Mesendoderm (in vitro differentiated cells): Measurements from ENCODE around the gene PACSIN2.

Experiments used
- DNase-seq: peaks from one replicate; pipeline ENCODE4 v3.0.0; 2013
- H2AK5ac ChIP-seq: 2 replicates; pipeline ENCODE4 v1.6.1; 2013; ENCODE audit warnings: low read length, inconsistent platforms
- H2BK120ac ChIP-seq: 2 replicates; pipeline ENCODE4 v1.6.1; 2013; ENCODE audit warnings: low read depth, mild to moderate bottlenecking, low read length, moderate library complexity, mixed read lengths
- H2BK15ac ChIP-seq: replicated peaks from 2 replicates; pipeline ENCODE4 v1.6.1; 2013; ENCODE audit warnings: low read depth, mild to moderate bottlenecking, moderate library complexity
- H2BK5ac ChIP-seq: 2 replicates; pipeline ENCODE4 v1.6.1; 2013; ENCODE audit warnings: low read length, inconsistent platforms
- H3K18ac ChIP-seq: 2 replicates; pipeline ENCODE4 v1.6.1; 2013; ENCODE audit warnings: mild to moderate bottlenecking, low read length, mixed read lengths
- H3K23ac ChIP-seq: one replicate; pipeline ENCODE4 v1.6.1; 2013; ENCODE audit warnings: low read length
- H3K27ac ChIP-seq: 2 replicates; pipeline ENCODE4 v1.5.1; 2013; ENCODE audit warnings: low read depth, mild to moderate bottlenecking, inconsistent platforms, low read length, moderate library complexity
- H3K27me3 ChIP-seq: 2 replicates; pipeline ENCODE4 v1.6.1; 2013; ENCODE audit warnings: low read length, control low read depth, mild to moderate bottlenecking, inconsistent platforms; ENCODE audit not compliant: insufficient read depth, poor library complexity
- H3K36me3 ChIP-seq: 2 replicates; pipeline ENCODE4 v1.6.1; 2013; ENCODE audit warnings: low read length, inconsistent platforms; ENCODE audit not compliant: control insufficient read depth, insufficient read depth
- H3K4ac ChIP-seq: one replicate; pipeline ENCODE4 v1.6.1; 2013; ENCODE audit warnings: low read depth, mild to moderate bottlenecking, low read length, moderate library complexity
- H3K4me1 ChIP-seq: 2 replicates; pipeline ENCODE4 v1.6.1; 2013; ENCODE audit warnings: low read depth, low read length, inconsistent platforms; ENCODE audit not compliant: control insufficient read depth
- H3K4me2 ChIP-seq: 2 replicates; pipeline ENCODE4 v1.6.1; 2013; ENCODE audit warnings: low read length
- H3K4me3 ChIP-seq: 2 replicates; pipeline ENCODE4 v1.5.1; 2013; ENCODE audit warnings: mild to moderate bottlenecking, low read length
- H3K56ac ChIP-seq: one replicate; pipeline ENCODE4 v1.6.1; 2013; ENCODE audit warnings: low read length
- H3K79me1 ChIP-seq: 2 replicates; pipeline ENCODE4 v1.6.1; 2013; ENCODE audit warnings: low read length, inconsistent platforms
- H3K79me2 ChIP-seq: 2 replicates; pipeline ENCODE4 v1.6.1; 2013; ENCODE audit warnings: mild to moderate bottlenecking, low read length; ENCODE audit not compliant: control insufficient read depth, insufficient read depth
- H3K9ac ChIP-seq: 2 replicates; pipeline ENCODE4 v1.6.1; 2013; ENCODE audit warnings: low read length, inconsistent platforms
- H4K5ac ChIP-seq: one replicate; pipeline ENCODE4 v1.6.1; 2013; ENCODE audit warnings: low read length
- H4K8ac ChIP-seq: one replicate; pipeline ENCODE4 v1.6.1; 2013; ENCODE audit warnings: low read depth, mild to moderate bottlenecking, control low read depth, low read length, moderate library complexity
- WGBS: extraction: QIAGEN DNeasy Blood & Tissue Kit; methylation state at CpG from one replicate; pipeline ENCODE4 v1.1.7; 2013; ENCODE audit warnings: low lambda C conversion rate, missing lambda C conversion rate; ENCODE audit not compliant: insufficient coverage; ENCODE audit errors: extremely low coverage; 5-methylcytosine and 5-hydroxymethylcytosine counted together

The PACSIN2 gene

DNA sequence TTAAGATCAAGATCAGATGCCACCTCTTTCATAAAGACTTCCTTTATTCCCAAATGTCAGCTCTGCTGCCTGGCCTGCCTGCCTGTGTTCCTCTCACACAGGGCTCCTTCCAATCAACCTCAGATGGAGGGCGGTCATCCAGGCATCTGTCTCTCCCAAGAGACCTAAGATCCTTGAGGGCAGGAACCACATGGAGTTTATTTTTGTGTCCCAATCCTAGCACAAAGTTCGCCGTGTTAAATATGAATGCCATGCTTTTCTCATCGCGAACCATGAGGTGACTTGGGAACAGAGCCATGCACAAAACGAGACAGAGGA is 85.2 kb downstream of the PACSIN2 start:
- Histone ChIP-seq H2BK5ac (no peak overlapping the region), H3K4me3 (no peak overlapping the region), H4K8ac (no peak overlapping the region), H2AK5ac (no peak overlapping the region), H4K5ac (no peak overlapping the region), H2BK15ac (no peak overlapping the region), H3K56ac (no peak overlapping the region), H3K9ac (no peak overlapping the region), H3K4ac (no peak overlapping the region), H3K79me1 (peaks cover 43% of the 10 kb centered on the region), H3K18ac (no peak overlapping the region), H3K4me1 (no peaks in the 10 kb centered on the region), H3K27me3 (no peaks in the 10 kb centered on the region), H2BK120ac (no peak overlapping the region), H3K4me2 (no peak overlapping the region), H3K36me3 (no peaks in the 10 kb centered on the region), H3K23ac (no peak overlapping the region), H3K79me2 (peaks cover 51% of the 10 kb centered on the region), H3K27ac (no peak overlapping the region)
- no CpG with 5 or more reads among the region's 6 CpGs for WGBS
- DNase-seq: no peak

DNA sequence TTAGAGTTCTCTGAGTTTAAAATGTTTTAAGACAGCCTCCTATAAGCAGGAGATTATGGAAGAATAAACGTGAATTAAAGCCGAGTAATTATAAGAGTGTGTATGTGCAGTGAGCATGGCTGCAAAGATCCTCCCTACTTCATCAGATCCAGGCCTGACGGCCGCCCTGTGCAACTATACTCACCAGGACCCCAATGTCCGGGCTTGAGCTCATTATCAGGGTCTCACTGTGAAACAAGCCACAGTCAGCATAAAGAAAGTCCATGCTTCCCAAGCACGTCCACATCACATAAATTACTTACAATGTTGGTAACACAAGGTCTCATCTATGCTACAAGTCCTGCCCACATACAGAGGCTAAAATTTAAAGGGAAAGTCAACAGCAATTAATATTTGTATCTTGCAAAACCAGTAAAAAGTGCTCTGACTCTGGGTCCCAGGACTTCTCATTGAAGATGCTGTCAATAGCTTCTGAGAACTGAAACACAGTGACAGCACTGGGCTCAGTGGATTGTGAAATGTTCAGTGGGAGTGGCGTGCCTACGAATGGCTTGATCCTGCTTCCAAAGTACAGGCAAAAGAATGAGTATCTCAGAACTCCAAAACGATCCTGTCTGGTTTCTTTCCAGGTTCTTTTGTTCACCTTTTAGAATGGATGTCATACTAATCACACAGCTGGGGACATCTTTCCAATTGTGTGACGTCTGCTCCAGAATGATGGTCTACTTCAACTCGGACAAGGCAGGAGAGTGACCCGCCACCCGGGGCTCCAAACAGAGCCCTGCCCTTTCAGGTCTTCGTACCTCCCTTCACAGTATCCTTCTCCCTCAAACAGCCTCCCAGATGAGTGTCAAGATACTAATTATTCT is 85.7 kb downstream of the PACSIN2 start:
- H3K27me3 ChIP-seq: no peaks in the 10 kb centered on the region
- no CpG with 5 or more reads among the region's 14 CpGs for WGBS
- no peak for DNase-seq
- H2BK15ac ChIP-seq: no peak overlapping the region
- H3K23ac ChIP-seq: no peak overlapping the region
- no peak overlapping the region for H3K27ac ChIP-seq
- H3K4ac ChIP-seq: no peak overlapping the region
- H2AK5ac ChIP-seq: no peak overlapping the region
- no peak overlapping the region for H3K4me3 ChIP-seq
- H4K5ac ChIP-seq: no peak overlapping the region
- H3K9ac ChIP-seq: no peak overlapping the region
- H3K4me2 ChIP-seq: no peak overlapping the region
- H3K56ac ChIP-seq: no peak overlapping the region
- H2BK120ac ChIP-seq: no peak overlapping the region
- H3K4me1 ChIP-seq: no peaks in the 10 kb centered on the region
- no peak overlapping the region for H2BK5ac ChIP-seq
- H4K8ac ChIP-seq: no peak overlapping the region
- H3K79me2 ChIP-seq: peaks cover 50% of the 10 kb centered on the region
- H3K18ac ChIP-seq: no peak overlapping the region
- no peaks in the 10 kb centered on the region for H3K36me3 ChIP-seq
- peaks cover 44% of the 10 kb centered on the region for H3K79me1 ChIP-seq

DNA sequence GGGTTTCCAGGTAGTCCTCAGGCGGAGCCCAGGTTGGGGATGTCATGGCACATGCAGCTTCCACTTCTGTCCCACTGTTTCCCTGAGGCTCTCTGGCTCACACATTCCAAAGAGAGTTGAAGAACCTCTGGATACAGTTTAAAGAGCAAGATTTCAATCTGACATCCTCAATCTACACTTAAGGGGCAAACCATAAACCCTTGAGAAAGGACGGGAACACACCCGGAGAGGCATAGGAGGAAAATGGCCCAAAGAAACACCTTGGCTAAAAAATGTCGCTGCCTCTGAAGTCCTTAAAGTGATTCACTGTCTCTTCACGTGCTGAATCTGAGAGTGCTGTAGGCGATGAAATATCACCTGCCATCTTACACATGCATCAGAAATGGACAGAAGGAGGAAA is 87.0 kb downstream of the PACSIN2 start:
- Histone ChIP-seq H3K36me3 (no peaks in the 10 kb centered on the region), H3K4ac (no peak overlapping the region), H4K5ac (no peak overlapping the region), H3K4me2 (no peak overlapping the region), H2AK5ac (no peak overlapping the region), H3K56ac (no peak overlapping the region), H3K18ac (no peak overlapping the region), H3K23ac (no peak overlapping the region), H2BK5ac (no peak overlapping the region), H3K4me3 (no peak overlapping the region), H4K8ac (no peak overlapping the region), H2BK120ac (no peak overlapping the region), H3K27ac (no peak overlapping the region), H3K79me2 (peaks cover 41% of the 10 kb centered on the region), H2BK15ac (no peak overlapping the region), H3K79me1 (peaks cover 40% of the 10 kb centered on the region), H3K9ac (no peak overlapping the region), H3K27me3 (no peaks in the 10 kb centered on the region), H3K4me1 (peaks cover under 1% of the 10 kb centered on the region)
- no CpG with 5 or more reads among the region's 6 CpGs for WGBS
- no peak for DNase-seq

DNA sequence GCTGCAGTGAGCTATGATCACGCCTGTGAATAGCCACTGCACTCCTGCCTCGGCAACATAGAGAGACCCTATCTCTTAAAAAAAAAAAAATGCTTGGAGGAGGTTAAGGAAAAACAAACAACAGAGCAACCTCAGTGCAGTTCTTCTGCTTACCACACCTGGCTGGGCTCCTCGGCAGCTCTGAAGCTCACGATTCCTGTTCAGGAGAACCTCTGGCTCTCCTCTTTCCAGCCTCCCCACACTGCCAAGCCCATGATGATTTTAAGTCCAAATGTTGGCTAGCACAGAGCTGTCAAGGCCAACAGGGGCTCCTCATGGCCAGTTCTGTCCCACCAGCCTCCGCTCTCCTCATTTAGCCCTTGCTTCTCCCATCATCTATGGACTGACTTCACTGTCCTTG is 88.2 kb downstream of the PACSIN2 start:
- Histone ChIP-seq H3K4me2 (no peak overlapping the region), H3K4me3 (no peak overlapping the region), H2BK5ac (no peak overlapping the region), H4K8ac (no peak overlapping the region), H3K4ac (no peak overlapping the region), H3K27ac (peak overlapping the region; percentile 8), H2AK5ac (no peak overlapping the region), H3K4me1 (peaks cover 7% of the 10 kb centered on the region), H3K79me1 (peaks cover 40% of the 10 kb centered on the region), H3K23ac (no peak overlapping the region), H3K79me2 (peaks cover 42% of the 10 kb centered on the region), H2BK15ac (no peak overlapping the region), H3K36me3 (no peaks in the 10 kb centered on the region), H3K9ac (no peak overlapping the region), H3K56ac (no peak overlapping the region), H4K5ac (no peak overlapping the region), H3K18ac (no peak overlapping the region), H2BK120ac (no peak overlapping the region), H3K27me3 (no peaks in the 10 kb centered on the region)
- DNase-seq: no peak
- no CpG with 5 or more reads among the region's 5 CpGs for WGBS

DNA sequence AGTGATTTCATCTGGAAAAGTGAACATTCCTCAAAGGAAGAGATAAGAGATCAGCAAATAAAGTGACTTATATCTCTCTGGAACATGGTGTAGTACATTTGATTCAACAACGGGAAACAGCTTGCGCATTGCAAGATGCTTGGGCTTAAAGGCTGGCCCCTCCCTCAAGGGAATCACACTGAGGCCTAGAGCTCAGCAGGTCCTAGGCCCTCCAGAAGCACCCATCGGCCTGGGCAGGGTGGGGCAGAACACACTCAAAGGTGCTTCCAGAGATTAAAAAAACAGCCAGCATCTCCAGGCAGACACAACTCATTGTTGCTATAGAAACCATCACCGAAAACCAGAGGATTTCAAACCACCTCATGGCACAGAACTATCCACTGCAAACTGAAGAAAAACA is 88.8 kb downstream of the PACSIN2 start:
- H3K4me1 ChIP-seq: peaks cover 7% of the 10 kb centered on the region
- no CpG with 5 or more reads among the region's 4 CpGs for WGBS
- no peak for DNase-seq
- H3K56ac ChIP-seq: no peak overlapping the region
- no peaks in the 10 kb centered on the region for H3K27me3 ChIP-seq
- H3K4ac ChIP-seq: no peak overlapping the region
- no peak overlapping the region for H3K23ac ChIP-seq
- H3K18ac ChIP-seq: no peak overlapping the region
- H2AK5ac ChIP-seq: no peak overlapping the region
- H2BK15ac ChIP-seq: no peak overlapping the region
- H3K79me2 ChIP-seq: peaks cover 38% of the 10 kb centered on the region
- H3K36me3 ChIP-seq: no peaks in the 10 kb centered on the region
- H3K9ac ChIP-seq: no peak overlapping the region
- H3K27ac ChIP-seq: no peak overlapping the region
- no peak overlapping the region for H4K5ac ChIP-seq
- H3K79me1 ChIP-seq: peaks cover 37% of the 10 kb centered on the region
- H2BK5ac ChIP-seq: no peak overlapping the region
- H2BK120ac ChIP-seq: no peak overlapping the region
- no peak overlapping the region for H3K4me3 ChIP-seq
- H3K4me2 ChIP-seq: no peak overlapping the region
- H4K8ac ChIP-seq: no peak overlapping the region

DNA sequence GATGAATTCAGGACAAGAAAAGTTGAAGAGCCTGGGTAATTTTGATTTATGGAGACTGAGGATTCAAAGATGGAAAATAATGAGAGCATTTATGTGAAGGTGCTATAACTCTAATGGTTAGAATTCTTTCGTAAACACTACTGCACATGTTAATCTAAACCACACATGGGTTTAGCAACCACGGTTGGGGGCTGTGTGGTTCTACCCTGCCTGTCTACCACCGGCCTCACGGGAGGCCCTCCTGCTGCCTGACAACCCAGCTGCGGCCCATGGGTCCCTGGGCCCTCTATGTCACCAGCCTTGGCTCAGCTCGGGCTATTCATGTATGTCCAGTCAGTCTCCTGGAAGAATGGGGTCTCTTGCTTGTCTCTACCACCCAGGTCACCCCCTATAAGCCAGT is 89.4 kb downstream of the PACSIN2 start:
- DNase-seq: no peak

More for the DNA sequence above, 89.4 kb downstream of the PACSIN2 start:
- H2BK120ac ChIP-seq: no peak overlapping the region
- H3K4me3 ChIP-seq: no peak overlapping the region
- H2AK5ac ChIP-seq: no peak overlapping the region
- H3K18ac ChIP-seq: no peak overlapping the region
- peaks cover 34% of the 10 kb centered on the region for H3K79me2 ChIP-seq
- no peak overlapping the region for H3K23ac ChIP-seq
- no peaks in the 10 kb centered on the region for H3K36me3 ChIP-seq
- no peak overlapping the region for H2BK15ac ChIP-seq
- WGBS: no CpG with 5 or more reads among the region's 6 CpGs
- H3K56ac ChIP-seq: no peak overlapping the region
- no peak overlapping the region for H4K5ac ChIP-seq
- no peak overlapping the region for H3K27ac ChIP-seq
- no peak overlapping the region for H3K4me2 ChIP-seq
- H2BK5ac ChIP-seq: no peak overlapping the region
- no peaks in the 10 kb centered on the region for H3K27me3 ChIP-seq
- H3K79me1 ChIP-seq: peaks cover 33% of the 10 kb centered on the region
- H4K8ac ChIP-seq: no peak overlapping the region
- no peak overlapping the region for H3K4ac ChIP-seq
- no peak overlapping the region for H3K9ac ChIP-seq
- H3K4me1 ChIP-seq: peaks cover 7% of the 10 kb centered on the region
